PFSK-1 (cell line): ENCODE data around the gene BACE2.

Source experiments
- FOXP2 ChIP-seq: optimal IDR thresholded peaks from 2 replicates; pipeline ENCODE3; 2011; ENCODE audit warnings: borderline replicate concordance, control low read depth, inconsistent platforms; ENCODE audit not compliant: insufficient read depth; ENCODE audit errors: extremely low read length, extremely low read depth
- POLR2AphosphoS5 ChIP-seq: IDR thresholded peaks from 2 replicates; pipeline ENCODE4 v1.6.1; 2012; ENCODE audit warnings: low read depth, mild to moderate bottlenecking, control low read depth, low read length, moderate library complexity
- REST ChIP-seq, 2 experiments: IDR thresholded peaks; 2 replicates each; pipeline versions ENCODE4 v1.6.1 to v1.8.0; 2011 to 2012; ENCODE audit warnings: low read depth in 2 of 2, low read length in 2 of 2, control low read depth in 1 of 2, inconsistent platforms in 1 of 2, mild to moderate bottlenecking in 1 of 2, moderate library complexity in 1 of 2; ENCODE audit not compliant: insufficient read depth in 1 of 2
- SIN3A ChIP-seq: IDR thresholded peaks from 2 replicates; pipeline ENCODE4 v1.6.1; 2012; ENCODE audit warnings: mild to moderate bottlenecking, low read length, moderate library complexity, borderline replicate concordance; ENCODE audit not compliant: insufficient read depth
- TAF1 ChIP-seq: IDR thresholded peaks from 2 replicates; pipeline ENCODE4 v1.6.1; 2012; ENCODE audit warnings: low read length, control low read depth, borderline replicate concordance; ENCODE audit not compliant: insufficient read depth

Gene BACE2

GRCh38 chr21:41316200-41317062 lies 148.5 kb downstream of the BACE2 start, which contains the start of gene FAM3B:
Gene FAM3B (plus strand): TSS chr21:41316801. CDS start chr21:41316880, 79 bp downstream.
- TF ChIP-seq TAF1, result no peak
- no peak for TF ChIP-seq POLR2AphosphoS5
- no peak for TF ChIP-seq SIN3A
- no peak for TF ChIP-seq REST (IDR thresholded peaks at IDR 0.05; ENCODE audit: insufficient read depth in 1 of 2, low read depth in 2 of 2, low read length in 2 of 2)
- no peak for TF ChIP-seq FOXP2

- TF ChIP-seq SIN3A, result no peak
- no peak for TF ChIP-seq POLR2AphosphoS5
- no peak for TF ChIP-seq REST (IDR thresholded peaks at IDR 0.05; ENCODE audit: insufficient read depth in 1 of 2, low read depth in 2 of 2, low read length in 2 of 2)
- TF ChIP-seq TAF1, result no peak
- no peak for TF ChIP-seq FOXP2
These were observed 149.1 kb downstream of the BACE2 start for GRCh38 chr21:41317063-41317392.

GRCh38 chr21:41317458-41317857 lies 149.5 kb downstream of the BACE2 start:
- TF ChIP-seq REST (IDR thresholded peaks at IDR 0.05; ENCODE audit: insufficient read depth in 1 of 2, low read depth in 2 of 2, low read length in 2 of 2) (no peak), SIN3A (no peak), POLR2AphosphoS5 (no peak), TAF1 (no peak), FOXP2 (no peak)

- TF ChIP-seq POLR2AphosphoS5 (no peak), REST (IDR thresholded peaks at IDR 0.05; ENCODE audit: insufficient read depth in 1 of 2, low read depth in 2 of 2, low read length in 2 of 2) (no peak)
These were observed 150.3 kb downstream of the BACE2 start for GRCh38 chr21:41318218-41318617.

GRCh38 chr21:41319273-41319672 lies 151.3 kb downstream of the BACE2 start:
- TF ChIP-seq FOXP2, result no peak
- no peak for TF ChIP-seq SIN3A
- no peak for TF ChIP-seq TAF1
- TF ChIP-seq POLR2AphosphoS5, result no peak
- no peak for TF ChIP-seq REST (IDR thresholded peaks at IDR 0.05; ENCODE audit: insufficient read depth in 1 of 2, low read depth in 2 of 2, low read length in 2 of 2)
